ENCODE data around the gene SH3PXD2A. TPM values are rescaled to one million over a fixed set of nuclear protein-coding genes. Genes with fewer than 3 reads are reported as not detected.

Gene SH3PXD2A
- polyA plus RNA-seq, 3 donors, result 26.6 to 29.4 (median 29.3) TPM

DNA sequence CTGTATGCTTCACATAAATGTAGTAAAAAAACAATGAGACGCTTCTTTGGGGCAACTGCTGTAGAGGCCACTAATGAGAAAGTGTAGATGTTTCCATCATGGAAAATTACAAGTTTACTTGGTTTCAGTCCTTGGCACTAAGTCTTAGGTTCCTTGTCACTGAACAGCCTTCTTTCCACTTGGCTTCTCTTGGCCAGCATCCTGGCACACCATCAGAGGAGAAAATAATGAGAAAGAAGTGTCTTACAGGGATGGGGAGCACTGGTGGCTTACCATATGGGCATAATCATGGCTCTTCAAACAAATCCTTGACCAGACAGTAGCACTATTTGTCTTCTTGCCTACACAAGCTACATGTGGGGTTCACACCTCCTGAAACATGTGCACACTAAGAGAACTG is 22.5 kb upstream of the SH3PXD2A start:
- no peak for DNase-seq

- DNase-seq, result no peak
These were observed 20.8 kb upstream of the SH3PXD2A start for GRCh38 chr10:103876155-103876554.

DNA sequence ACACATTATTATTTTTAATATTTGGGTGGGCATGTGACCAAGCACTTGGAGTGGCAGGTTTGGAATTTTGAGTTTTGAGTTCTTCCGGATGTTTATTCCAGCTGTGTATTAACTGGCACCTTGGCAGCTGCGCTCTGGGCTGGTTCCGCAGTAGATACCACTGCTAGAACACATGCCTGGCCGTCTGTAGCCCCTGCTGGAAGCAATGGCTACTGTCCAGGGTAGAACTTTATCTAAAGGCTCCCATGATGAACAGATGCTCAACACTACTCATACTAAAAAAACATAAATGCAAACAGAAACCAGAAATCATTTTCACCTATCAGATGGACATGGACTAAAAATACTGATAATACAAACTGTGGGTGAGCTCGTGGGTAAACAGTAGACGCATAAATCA is 19.4 kb upstream of the SH3PXD2A start:
- DNase-seq, result no peak

GRCh38 chr10:103872137-103872931 is 17.0 kb upstream of the SH3PXD2A start:
- no peak for DNase-seq

DNA sequence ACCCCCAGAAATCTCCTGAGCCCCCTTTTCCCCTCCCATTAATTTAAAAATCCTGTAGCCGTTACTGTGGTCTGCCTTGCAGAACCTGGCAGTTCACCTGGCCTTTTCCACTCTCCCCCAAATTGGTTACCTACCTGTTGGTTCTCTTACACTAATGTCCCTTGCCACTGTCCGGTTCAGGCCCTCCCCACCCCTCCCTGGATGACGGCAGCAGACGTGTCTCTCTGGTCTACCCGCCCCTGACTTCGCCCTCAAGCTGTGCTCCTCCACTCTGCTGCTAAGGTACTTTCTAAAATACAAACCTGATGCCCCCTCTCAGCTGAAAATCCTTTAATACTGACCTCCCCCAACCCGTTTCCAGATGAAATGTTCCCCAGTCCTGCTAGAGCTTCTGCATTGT is 15.6 kb upstream of the SH3PXD2A start:
- no peak for DNase-seq

DNA sequence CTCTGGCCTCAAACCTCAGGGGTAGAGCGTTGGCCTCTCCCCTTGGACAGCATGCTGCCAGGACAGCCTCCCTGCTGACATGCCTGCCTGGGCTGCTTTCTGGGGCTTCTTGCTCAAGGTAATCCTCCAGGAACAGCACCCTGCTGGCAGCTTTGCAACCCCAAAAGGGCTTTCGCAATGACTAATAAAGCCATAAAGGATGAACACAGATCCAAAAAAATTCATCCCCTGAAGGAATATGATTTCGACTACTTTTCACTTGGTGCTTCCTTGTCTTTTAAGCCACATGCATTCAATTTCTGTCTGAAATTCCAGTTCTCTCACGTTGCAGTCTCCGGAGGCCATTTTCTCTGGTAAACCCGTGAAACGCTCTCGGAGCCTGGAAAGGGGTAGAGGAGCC is 15.1 kb upstream of the SH3PXD2A start:
- no peak for DNase-seq

DNA sequence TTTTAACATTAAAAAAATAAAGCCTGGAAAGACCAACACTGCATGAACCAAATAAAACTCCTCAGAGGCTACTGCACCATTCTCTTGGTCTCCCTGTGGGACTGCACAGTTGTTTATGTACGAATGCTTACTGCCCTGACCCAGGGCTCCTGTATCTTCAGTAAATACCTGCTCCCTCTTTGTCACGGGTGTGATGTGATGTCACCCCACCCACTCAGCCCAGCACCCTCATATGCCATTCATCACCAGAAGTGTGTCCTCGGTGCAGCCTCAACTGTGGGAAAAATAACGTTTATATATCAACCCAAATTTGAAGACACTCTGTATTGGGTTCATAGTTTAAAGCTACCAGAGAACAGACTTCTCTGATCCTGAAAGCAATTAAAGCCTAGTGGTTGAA is 14.0 kb upstream of the SH3PXD2A start:
- no peak for DNase-seq

DNA sequence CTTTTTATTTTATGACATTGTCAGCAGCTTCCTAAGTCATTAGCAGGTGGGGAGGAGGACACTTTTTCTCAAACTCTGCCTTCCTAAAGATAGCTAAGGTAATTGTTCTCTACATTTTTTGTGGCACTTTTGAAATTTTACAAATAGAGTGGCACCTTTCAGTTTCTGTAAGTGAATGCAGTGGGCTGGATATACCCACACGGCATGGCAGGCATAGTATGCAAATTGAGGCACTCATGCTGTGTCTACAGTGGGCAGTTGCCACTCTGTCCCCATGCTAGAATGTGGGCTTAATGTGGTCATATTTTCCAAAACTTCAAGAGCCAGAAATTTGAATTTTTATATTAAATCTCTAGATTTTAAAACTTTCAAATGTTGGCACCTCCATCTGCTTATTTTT is 12.8 kb upstream of the SH3PXD2A start:
- DNase-seq, result no peak

GRCh38 chr10:103861505-103861904 is 6.1 kb upstream of the SH3PXD2A start:
- no peak for DNase-seq

- peak; percentile 81 for DNase-seq
These were observed 4.0 kb upstream of the SH3PXD2A start for GRCh38 chr10:103859161-103860086.

DNA sequence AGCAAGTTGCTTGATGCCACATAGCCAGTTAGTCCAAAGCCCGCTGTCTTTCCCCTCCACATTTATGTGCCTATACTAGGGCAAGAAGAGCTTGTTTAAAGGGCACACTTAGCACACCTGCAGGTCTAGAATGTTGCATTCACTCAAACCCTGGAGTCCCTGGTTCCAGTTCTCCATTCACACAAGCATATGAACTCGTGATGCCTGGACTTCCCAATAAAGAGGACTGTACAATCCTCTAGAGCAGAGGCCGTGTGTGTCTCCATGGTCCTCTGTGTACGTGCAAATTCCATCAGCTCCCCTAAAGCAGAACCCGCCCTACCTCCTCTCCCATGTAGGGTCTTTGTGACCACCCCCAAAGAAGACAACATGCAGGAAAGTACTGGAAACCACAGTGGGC is 3.0 kb upstream of the SH3PXD2A start:
- DNase-seq, result no peak

- DNase-seq, result no peak
These were observed 1.4 kb upstream of the SH3PXD2A start for GRCh38 chr10:103856797-103857170.

DNA sequence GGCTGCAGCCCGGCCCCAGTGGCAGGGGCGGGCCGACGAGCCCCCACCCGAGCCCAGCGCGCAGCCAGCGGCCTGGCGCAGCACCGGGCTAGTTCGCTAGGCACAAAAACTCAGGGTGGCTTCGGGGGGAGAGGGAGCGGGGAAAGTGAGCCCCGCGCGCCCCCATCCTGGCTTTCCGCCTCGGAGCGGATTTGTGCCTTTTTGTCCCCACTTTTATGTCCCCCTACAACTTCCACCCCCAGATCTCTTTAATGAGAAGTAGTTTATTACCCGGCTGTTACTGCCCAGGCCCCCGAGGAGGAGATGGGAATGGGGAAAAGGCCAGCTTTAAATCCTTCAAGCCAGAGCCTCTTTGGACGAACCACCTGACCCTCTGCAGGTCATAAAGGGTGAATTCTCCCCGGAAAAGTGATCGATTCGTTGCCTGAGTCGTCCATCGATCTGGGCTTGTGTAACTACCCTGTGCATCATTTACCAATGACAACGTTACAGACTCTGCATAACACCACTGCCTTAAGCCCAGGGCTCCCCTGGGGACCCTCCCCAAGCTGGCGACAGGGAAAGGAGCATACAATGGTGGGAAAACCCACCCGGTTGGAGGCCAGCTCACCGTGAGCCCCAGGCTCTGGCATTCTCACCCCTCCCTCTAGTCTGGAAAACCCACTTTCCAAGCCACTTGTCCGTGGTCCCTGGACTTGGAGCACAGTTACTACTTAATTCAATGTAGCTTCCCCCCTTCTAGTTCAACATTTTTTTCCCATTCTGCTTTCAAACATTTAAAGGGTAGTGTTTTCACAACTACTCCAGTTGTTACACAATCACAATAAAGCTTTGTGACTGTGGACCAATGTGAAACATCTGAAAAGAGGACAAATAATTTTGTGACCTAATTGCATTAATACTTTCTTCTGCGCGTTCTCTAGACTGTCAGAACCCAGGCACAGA is 748 bp upstream of the SH3PXD2A start:
- no peak for DNase-seq

- no peak for DNase-seq
These were observed 537 bp downstream of the SH3PXD2A start for GRCh38 chr10:103854686-103855391.

DNA sequence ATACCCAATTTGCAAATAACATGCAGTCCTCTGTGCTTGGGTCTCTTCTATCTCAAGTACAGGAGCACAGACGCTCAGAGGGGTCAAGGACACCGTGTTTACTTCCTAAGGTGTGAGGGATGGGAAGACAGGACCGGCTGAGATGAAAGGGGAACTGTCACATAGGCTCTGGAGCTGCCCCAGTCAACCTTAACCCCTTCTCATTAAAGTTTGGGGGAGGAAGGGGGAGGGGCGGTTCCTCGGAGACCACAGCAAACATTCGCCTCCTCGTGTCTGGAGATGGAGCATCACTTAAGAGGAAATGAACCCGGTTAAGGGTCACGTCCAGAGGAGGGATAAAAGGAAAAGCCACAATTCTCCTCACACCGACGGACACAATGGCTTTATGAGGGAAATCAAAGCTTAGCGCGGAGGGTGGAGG is 1.1 kb downstream of the SH3PXD2A start:
- DNase-seq, result peak; percentile 80

DNA sequence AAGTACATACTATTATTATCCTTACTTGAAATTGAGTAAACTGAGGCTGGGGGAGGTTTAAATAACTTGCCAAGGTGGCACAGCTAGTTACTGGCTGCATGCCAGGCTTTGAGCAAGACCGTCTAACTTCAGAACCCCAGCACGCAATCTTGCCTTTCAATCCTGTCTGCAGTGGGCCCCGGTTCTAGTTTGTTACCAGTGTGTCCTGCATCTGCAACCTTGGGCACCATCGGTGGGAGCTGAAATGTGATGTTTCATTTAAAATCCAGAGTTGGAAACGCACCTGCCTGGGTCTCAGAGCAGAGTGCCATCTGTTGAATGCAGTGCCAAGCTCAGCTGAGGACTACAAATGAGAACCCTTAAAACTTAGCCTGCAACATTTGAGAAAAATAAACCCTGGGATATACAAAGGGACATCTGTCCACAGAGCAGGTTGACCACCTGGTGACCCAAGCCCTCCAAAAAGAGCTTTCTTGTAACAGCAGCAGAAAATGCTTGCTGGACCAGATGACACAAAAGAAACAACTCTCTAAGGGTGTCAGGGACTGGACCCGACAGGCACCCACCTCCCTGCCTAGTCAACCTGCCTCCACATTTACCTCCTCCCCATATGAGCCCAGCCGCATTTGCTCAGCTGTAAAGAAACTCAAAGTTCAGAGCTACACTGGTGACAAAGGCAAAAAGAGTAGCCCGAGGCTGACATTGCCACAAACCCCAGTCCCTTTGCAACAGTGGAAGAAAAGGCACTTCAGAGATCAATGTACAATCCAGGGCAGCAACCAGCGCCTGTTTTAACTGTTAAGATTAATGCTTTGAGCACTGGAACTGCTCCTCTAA is 1.7 kb downstream of the SH3PXD2A start:
- DNase-seq, result no peak

- no peak for DNase-seq
These were observed 2.5 kb downstream of the SH3PXD2A start for GRCh38 chr10:103852856-103853255.

GRCh38 chr10:103852189-103852711 is 3.1 kb downstream of the SH3PXD2A start:
- no peak for DNase-seq

DNA sequence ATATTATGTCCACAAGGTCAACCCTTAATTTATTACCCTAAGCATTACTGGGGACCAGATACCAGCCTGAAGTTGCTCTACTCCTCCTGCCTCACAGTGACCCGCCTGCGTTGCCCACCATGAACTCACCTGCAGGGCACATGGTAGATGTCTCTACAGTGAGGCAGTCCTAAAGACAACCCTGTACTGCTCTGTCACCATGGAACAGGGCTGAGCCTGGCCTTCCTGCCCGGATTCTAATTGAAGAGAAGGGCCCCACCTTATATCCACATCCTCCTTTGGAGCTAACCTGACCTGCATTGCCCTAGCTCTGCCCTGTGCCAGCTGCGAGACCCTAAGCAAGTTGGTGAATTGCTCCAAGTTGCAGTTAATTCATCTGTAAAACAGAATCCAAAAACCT is 4.1 kb downstream of the SH3PXD2A start:
- no peak for DNase-seq

DNA sequence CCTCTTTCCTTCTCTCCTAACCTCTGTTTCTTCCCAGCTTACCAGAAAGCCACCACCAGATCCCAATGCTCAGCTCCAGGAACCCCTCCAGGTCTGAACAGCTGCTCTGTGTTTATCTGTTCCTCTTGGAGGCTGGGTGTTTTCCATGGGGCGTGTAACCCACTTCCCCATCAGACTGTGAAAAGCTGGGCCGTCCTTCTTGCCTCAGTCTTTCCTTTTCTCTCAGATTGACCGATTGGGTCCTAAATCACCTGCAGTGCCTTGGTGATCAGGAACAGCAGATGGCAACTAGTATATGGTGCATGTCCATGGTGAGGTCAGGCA is 4.8 kb downstream of the SH3PXD2A start:
- no peak for DNase-seq
